Measurements from ENCODE around the gene FGFRL1.

- TF ChIP-seq CTCF (IDR thresholded peaks at IDR 0.05; ENCODE audit: poor library complexity) (no peak), EZH2 (IDR thresholded peaks at IDR 0.05; ENCODE audit: borderline replicate concordance) (no peak), EZH2phosphoT487 (IDR thresholded peaks at IDR 0.05; ENCODE audit: low read depth, severe bottlenecking, unreplicated experiment) (no peak)
These were observed 13.6 kb downstream of the FGFRL1 start for GRCh38 chr4:1024882-1025545.
